HFF-Myc (cell line): ENCODE measurements around the gene CD109.
A peak's percentile ranks its signal among the peaks of the same experiment; 100 is the strongest.

Source experiments
- DNase-seq: peaks from one replicate; pipeline ENCODE4 v3.0.0-alpha.2; 2011; ENCODE audit warnings: low read depth; ENCODE audit errors: extremely low read depth
- H3K4me3 ChIP-seq: replicated peaks from 2 replicates; pipeline ENCODE4 v1.5.1; 2011; ENCODE audit warnings: low read depth, mild to moderate bottlenecking, control low read depth, low read length
- CTCF ChIP-seq: IDR thresholded peaks from 2 replicates; pipeline ENCODE4 v1.5.1; 2012; ENCODE audit warnings: mild to moderate bottlenecking, low read depth, low read length, control low read depth; ENCODE audit errors: missing control alignments

CD109 gene

GRCh38 chr6:73691512-73691911 is 4.5 kb upstream of the CD109 start:
- H3K4me3 ChIP-seq, result no peak overlapping the region
- no peak for DNase-seq
- no peak for TF ChIP-seq CTCF

GRCh38 chr6:73694711-73695411 is 1.1 kb upstream of the CD109 start:
- no peak for TF ChIP-seq CTCF
- H3K4me3 ChIP-seq, result peak overlapping the region; percentile 57
- DNase-seq, result no peak

GRCh38 chr6:73696966-73697655 is 1.1 kb downstream of the CD109 start:
- DNase-seq, result no peak
- H3K4me3 ChIP-seq, result peak overlapping the region; percentile 57
- TF ChIP-seq CTCF, result no peak

GRCh38 chr6:73699676-73700459 is 3.9 kb downstream of the CD109 start:
- no peak overlapping the region for H3K4me3 ChIP-seq
- TF ChIP-seq CTCF, result no peak
- no peak for DNase-seq

- no peak for TF ChIP-seq CTCF
- no peak for DNase-seq
- no peak overlapping the region for H3K4me3 ChIP-seq
Measured at GRCh38 chr6:73702444-73702843, 6.4 kb downstream of the CD109 start.

GRCh38 chr6:73703466-73703865 is 7.5 kb downstream of the CD109 start:
- no peak overlapping the region for H3K4me3 ChIP-seq
- no peak for TF ChIP-seq CTCF
- no peak for DNase-seq
